HG02943 (cell line): ENCODE results near the gene IL15.

Experiments
- ATAC-seq: cut with Tn5 transposase; IDR thresholded peaks from one replicate; pipeline ENCODE4 v1.9.1; 2021; ENCODE audit warnings: mild to moderate bottlenecking, low read depth, moderate library complexity; ENCODE audit not compliant: unreplicated experiment

The IL15 gene

DNA sequence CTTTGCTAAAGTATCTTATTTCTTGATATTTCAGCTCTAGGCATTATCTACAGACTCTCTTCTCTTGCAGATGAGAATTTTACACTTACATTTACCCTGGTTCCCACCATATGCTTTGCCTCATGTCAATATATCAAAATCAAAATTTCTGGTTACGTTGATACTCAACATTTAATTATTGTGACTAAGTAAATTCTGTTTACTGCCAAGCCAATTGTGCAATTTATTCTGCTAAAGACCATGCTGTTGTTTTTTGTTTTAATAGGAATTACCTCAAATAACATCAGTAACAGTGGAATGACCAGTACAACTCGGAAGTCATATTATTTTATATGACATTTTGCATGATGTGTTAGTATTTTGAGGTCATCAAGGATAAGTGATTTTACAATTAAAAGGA lies 125.5 kb downstream of the IL15 start:
- no peak for ATAC-seq

DNA sequence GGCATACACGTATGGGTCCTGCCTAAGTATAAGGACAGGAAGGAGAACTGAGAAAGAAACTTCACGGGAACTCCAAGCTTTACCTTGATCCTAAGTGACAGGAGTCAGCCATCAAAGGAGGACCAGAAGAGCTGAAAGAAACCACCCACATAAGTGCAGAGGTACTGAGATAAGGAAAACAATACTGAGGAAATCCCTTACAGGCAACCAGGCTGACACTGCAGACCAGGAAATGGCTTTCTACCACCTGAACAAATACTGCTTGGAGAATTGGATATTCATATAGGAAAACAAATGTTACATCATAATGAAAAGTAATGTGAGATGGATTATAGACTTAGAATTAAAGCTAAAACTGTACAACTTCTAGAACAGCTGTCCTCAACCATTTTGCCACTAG lies 127.0 kb downstream of the IL15 start:
- no peak for ATAC-seq

DNA sequence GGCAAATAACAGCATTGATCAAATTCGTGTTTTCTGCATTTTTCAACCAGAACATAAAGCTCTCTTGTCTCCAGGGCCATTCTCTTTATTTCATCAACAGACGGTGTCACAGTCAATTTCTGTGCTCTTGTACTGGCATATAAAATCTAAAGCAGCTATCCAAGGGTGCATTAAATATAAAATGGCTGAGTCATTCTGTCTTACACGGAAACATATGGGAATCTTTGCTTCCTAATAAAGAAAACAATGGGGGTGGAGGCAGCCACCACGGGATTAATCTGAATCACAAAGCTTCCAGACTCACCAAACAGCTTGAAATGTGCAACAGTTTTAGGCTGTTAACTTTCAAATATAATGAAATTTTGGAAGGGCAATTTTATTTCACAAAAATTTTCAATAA lies 132.6 kb downstream of the IL15 start:
- ATAC-seq = no peak

DNA sequence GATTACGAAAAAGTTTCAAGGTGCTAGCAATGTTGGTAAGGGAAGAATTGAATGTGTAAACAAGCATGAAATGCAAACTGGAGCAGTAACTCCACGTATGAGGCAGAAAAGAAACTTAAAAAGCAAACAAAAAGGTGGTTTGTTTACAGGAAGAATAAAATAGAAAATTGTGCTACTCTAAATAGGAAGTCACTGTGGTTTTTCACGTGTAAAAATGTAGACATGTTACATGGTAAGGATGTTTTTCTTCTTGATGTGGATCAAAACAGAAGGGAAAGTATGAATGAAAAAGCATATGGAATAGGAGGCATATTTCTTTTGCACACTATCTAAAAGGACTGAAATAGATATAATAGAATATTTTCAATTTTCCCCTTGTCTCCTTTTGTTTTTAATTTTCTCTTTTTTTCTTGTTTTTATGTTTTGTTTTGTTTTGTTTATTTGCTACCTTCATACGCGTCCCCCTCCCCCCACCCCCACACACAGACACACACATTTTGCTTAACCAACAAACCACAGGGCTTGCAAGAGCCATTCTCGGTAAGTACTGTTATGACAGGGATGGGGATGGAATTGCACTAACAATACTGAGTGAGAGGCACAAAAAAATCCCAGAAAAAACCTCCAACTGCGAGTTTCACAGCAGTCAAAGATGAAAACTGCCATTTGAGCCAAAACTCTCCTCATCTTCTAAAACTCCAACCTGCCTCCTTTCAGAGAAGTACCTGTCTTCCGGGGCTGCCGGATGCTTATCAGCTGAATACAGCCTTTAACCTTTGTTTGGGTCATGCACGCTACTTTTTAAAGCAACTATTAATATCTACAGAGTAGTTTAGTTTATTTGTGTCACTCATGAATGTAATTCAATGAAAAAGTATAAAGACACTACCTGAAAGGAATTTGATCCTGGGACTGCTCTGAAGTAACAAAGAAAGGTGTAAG lies 135.8 kb downstream of the IL15 start:
- no peak for ATAC-seq

DNA sequence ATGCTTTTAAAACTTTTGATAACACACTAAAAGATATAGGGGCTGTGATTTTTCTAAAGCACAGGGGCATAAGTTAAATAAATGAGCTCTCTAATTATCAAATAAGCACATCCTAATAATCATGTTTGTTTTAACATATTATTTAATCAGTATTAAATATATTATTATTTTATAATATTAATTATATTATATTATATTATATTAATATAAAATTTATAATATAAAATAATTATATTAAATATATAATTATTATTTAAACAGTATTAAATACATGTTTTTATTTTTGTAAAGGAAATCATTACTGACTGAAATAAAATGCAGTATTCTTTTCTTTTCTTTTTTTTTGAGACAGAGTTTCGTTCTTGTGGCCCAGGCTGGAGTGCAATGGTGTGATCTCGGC lies 136.5 kb downstream of the IL15 start:
- no peak for ATAC-seq

DNA sequence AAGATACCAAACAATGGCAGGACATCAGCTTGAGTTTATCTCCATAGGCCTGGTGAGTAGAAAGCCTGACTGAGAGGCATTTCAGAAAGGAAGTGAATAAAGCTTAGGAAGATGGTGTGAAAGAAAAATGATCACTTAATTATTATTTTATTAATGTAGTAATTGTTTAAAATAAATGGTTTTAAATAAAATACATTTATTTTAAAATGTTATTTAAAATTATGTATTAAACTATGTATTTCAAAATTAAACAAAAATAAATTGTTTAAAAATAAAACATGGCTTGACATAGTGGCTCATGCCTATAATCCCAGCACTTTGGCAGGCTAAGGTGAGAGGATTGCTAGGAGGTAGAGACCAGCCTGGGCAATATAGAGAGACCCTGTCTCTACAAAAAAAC lies 145.8 kb downstream of the IL15 start:
- no peak for ATAC-seq
